HepG2 (cell line): ENCODE measurements around the gene ATP5PB. TPM values are rescaled to one million over a fixed set of nuclear protein-coding genes. Genes with fewer than 3 reads are reported as not detected.

Experiments
- ATF5 ChIP-seq: sonication (generic); formaldehyde crosslinking; IDR thresholded peaks from 2 replicates; pipeline ENCODE4 v1.4.0; 2020; ENCODE audit warnings: mild to moderate bottlenecking, low read depth, missing genetic modification reagents
- BCLAF1 ChIP-seq: fragments of 450-650 bp; IDR thresholded peaks from 2 replicates; pipeline ENCODE4 v1.6.1; 2017; ENCODE audit warnings: mild to moderate bottlenecking
- DBP ChIP-seq: sonication (generic); formaldehyde crosslinking; IDR thresholded peaks from 2 replicates; pipeline ENCODE4 v1.4.0; 2020; ENCODE audit warnings: missing genetic modification reagents; ENCODE audit errors: not compliant biosample characterization
- EEA1 ChIP-seq: sonication (generic); formaldehyde crosslinking; IDR thresholded peaks from 2 replicates; pipeline ENCODE4 v1.5.1; 2020; ENCODE audit warnings: mild to moderate bottlenecking, missing genetic modification reagents, borderline replicate concordance
- FOXO4 ChIP-seq: sonication (generic); formaldehyde crosslinking; conservative IDR thresholded peaks from 2 replicates; pipeline ENCODE4 v1.8.1; 2023; ENCODE audit warnings: missing genetic modification reagents
- GATAD2A ChIP-seq: IDR thresholded peaks from 2 replicates; pipeline ENCODE4 v1.6.1; 2016
- IKZF1 ChIP-seq: fragments of 450-650 bp; IDR thresholded peaks from 2 replicates; pipeline ENCODE4 v1.7.1; 2016
- PRDM10 ChIP-seq: sonication (generic); formaldehyde crosslinking; IDR thresholded peaks from 2 replicates; pipeline ENCODE4 v1.4.0; 2020; ENCODE audit warnings: low read depth, missing genetic modification reagents
- SALL2 ChIP-seq: sonication (generic); formaldehyde crosslinking; IDR thresholded peaks from 2 replicates; pipeline ENCODE4 v1.8.1; 2023; ENCODE audit warnings: mild to moderate bottlenecking, missing genetic modification reagents, inconsistent platforms
- U2AF2 ChIP-seq: fragments of 200-400 bp; formaldehyde crosslinking; IDR thresholded peaks from 2 replicates; pipeline ENCODE4 v1.6.1; 2017; ENCODE audit warnings: low read depth, mild to moderate bottlenecking, low read length
- ZBTB42 ChIP-seq: sonication (generic); formaldehyde crosslinking; IDR thresholded peaks from 2 replicates; pipeline ENCODE4 v1.5.0; 2020; ENCODE audit warnings: mild to moderate bottlenecking, missing genetic modification reagents
- ZFX ChIP-seq: sonication (generic); formaldehyde crosslinking; IDR thresholded peaks from 2 replicates; pipeline ENCODE4 v1.4.0; 2020; ENCODE audit warnings: mild to moderate bottlenecking, low read depth, missing genetic modification reagents, moderate library complexity
- ZNF3 ChIP-seq: IDR thresholded peaks from 2 replicates; pipeline ENCODE4 v1.7.0; 2017; ENCODE audit warnings: inconsistent platforms
- ZNF564 ChIP-seq: sonication (generic); formaldehyde crosslinking; IDR thresholded peaks from 2 replicates; pipeline ENCODE4 v1.8.1; 2023; ENCODE audit warnings: mild to moderate bottlenecking, missing genetic modification reagents
- ZNF597 ChIP-seq: sonication (generic); formaldehyde crosslinking; IDR thresholded peaks from 2 replicates; pipeline ENCODE4 v1.5.0; 2020; ENCODE audit warnings: missing genetic modification reagents
- ZNF7 ChIP-seq: IDR thresholded peaks from 2 replicates; pipeline ENCODE4 v1.6.1; 2016; ENCODE audit warnings: missing biosample characterization, missing genetic modification reagents
- ZNF773 ChIP-seq: sonication (generic); formaldehyde crosslinking; IDR thresholded peaks from 2 replicates; pipeline ENCODE4 v1.4.0; 2020; ENCODE audit warnings: missing genetic modification reagents, borderline replicate concordance
- ZNF784 ChIP-seq: sonication (generic); formaldehyde crosslinking; IDR thresholded peaks from 2 replicates; pipeline ENCODE4 v1.5.1; 2020; ENCODE audit warnings: missing genetic modification reagents, mild to moderate bottlenecking, borderline replicate concordance
- polyA plus RNA-seq, 8 experiments: library from polyadenylated mRNA; depleted of rRNA in 3 of 8; stranded (reverse) in 7 of 8; unstranded in 1 of 8; fragments of >200 nt; fragmentation: Illumina TruSeq in 4 of 8; extraction: Trizol in 4 of 8; gene quantifications; 2 replicates each; pipeline versions ENCODE4 v1.2.1 to v1.2.3, GENCODE V29; 2011 to 2016; ENCODE audit warnings: low read depth in 4 of 8, missing spikeins in 1 of 8, mixed read lengths in 1 of 8; ENCODE audit not compliant: insufficient read depth in 1 of 8
- total RNA-seq, 5 experiments: library from RNA; depleted of rRNA; stranded (reverse); fragments of >200 nt; fragmentation: Illumina TruSeq; extraction: Trizol; gene quantifications; 2 replicates each; pipeline ENCODE4 v1.2.3, GENCODE V29; 2016; ENCODE audit warnings: low read depth in 1 of 5

The ATP5PB gene
- total and polyA plus RNA-seq, 2 of the 13 experiments (the other 11 are each of a cell fraction or from before 2014, with no cell fraction given): 297 to 541 TPM

GRCh38 chr1:111448918-111449702, at the start of gene ATP5PB, which contains the start of gene WDR77 (continued):
- TF ChIP-seq DBP (CRISPR knock-in tag) (no peak), SALL2 (CRISPR knock-in tag) (no peak), ZNF564 (CRISPR knock-in tag) (no peak), BCLAF1 (no peak), ZNF3 (no peak), ZNF7 (CRISPR knock-in tag) (no peak), PRDM10 (CRISPR knock-in tag) (no peak), U2AF2 (no peak), ATF5 (no peak), ZNF773 (CRISPR knock-in tag) (no peak), ZFX (CRISPR knock-in tag) (peak; percentile 71), EEA1 (CRISPR knock-in tag) (no peak), ZNF597 (CRISPR knock-in tag) (no peak), ZNF784 (CRISPR knock-in tag) (no peak), IKZF1 (no peak), GATAD2A (CRISPR knock-in tag) (peak; percentile 21; the same call in 1 of the 2 replicates), FOXO4 (CRISPR knock-in tag) (no peak), ZBTB42 (CRISPR knock-in tag) (no peak)
